Activated CD8-positive, alpha-beta memory T cell treated with anti-CD3 and anti-CD28 coated beads for 48 hours (primary cell): ENCODE data around the gene TTC28.
A peak's percentile ranks its signal among the peaks of the same experiment; 100 is the strongest.

Source experiments
- DNase-seq, 3 experiments: peaks; one replicate each; pipeline ENCODE4 v3.0.0-alpha.2; 2020; ENCODE audit warnings: low read depth in 2 of 3, low spot score in 2 of 3

Gene TTC28

GRCh38 chr22:28013611-28014010, 666.0 kb downstream of the TTC28 start:
- no peak for DNase-seq

GRCh38 chr22:28012832-28013460, 666.7 kb downstream of the TTC28 start:
- DNase-seq = no peak

DNA sequence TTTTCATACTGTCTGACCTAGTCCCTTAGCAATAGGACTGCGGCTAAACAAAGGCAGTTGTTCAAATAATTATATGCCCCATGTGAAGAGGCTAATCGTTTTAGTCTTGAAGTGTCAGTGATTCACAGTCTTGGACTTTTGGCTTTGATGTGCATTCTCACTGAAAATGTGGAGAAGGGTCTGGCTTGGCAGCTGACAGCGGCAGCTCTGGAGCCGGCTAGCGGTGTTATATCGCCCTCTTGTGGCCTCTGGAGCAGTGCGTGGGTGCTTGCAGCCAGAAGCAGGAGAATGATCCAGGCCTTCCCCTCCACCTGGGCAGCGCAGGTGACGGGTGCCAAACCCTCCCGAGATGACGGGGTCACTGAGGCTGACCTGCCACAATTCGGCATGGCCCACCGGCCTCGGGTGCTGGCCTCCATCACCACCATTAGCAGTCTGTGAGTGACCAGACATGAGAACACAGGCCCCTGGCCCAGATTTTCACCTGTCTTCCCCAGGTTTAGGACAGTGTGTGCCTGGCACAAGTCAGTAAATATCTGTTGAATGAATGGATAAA, 670.3 kb downstream of the TTC28 start:
- peak; percentile 36 to 62 (median 55) for DNase-seq

- DNase-seq = no peak
Observed at GRCh38 chr22:28008649-28009048, 671.0 kb downstream of the TTC28 start.

DNA sequence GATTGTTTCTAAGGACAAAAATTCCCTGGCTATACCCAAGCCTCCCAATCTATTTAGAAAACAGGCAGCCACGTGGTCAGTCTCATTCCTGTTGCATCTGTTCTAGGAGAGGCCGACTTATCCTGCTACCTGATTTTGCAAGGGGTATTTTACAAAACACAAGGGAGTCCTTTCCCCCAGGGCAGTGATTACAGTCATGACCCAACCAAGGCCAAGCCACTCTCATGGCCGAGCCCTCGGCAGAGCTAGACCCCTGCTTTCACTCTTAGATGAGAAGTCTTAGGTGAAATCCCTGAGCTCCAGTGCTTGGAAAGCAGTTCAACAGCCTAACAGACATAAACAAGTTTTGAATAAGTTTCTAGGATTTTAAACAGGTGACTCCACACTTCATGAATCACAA, 671.6 kb downstream of the TTC28 start:
- no peak for DNase-seq

DNA sequence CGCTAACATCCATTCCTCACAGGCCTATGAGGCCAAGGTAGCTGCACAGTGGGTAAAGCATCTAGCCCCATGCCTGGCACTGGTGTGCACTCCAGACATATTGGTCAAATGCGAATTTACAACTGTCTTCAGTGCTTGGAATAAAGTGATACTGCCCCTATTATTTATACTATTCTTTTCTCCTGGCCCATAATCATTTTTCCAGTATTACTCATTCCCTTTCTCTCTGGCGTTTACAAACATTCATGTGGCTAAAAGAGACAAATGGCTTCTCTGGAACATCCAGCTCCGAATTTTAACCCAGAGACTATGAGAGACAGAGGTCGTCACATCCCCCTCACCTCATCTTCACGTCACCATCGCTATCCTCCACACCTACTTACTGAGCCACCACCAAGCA, 673.4 kb downstream of the TTC28 start:
- DNase-seq = no peak

GRCh38 chr22:28005513-28005912, 674.1 kb downstream of the TTC28 start:
- DNase-seq = no peak

GRCh38 chr22:28004021-28004420, 675.6 kb downstream of the TTC28 start:
- no peak for DNase-seq

DNA sequence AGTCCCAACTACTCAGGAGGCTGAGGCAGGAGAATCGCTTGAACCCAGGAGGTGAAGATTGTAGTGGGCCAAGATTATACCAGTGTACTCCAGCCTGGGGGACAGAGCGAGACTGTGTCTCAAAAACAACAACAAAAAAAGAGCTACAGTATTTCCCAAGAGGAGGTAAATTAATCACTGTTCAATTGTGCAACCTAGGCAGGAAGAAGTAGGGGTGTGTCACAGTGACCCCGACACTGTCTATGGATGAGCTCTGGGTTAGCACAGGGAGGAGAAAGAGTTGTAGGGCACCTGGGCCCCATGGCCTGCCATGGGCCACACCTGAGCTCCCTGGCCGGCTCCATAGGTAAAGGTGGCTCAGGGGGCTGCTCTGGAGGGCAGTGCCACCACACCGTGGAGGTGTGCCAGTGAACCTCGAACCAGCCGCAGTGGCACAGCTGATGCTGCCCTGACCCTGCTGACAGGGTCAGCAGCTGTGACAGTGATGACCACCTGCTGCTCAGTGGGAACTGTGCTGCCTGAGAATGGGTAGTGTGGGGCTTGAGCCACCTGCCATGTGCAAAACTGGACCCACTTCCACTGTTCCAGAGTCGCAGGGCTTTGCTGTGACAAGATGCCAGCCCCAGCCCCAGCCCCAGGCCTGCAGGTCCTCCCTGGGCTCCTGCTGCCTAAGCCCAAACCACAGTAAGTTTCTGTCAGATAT, 676.6 kb downstream of the TTC28 start:
- no peak for DNase-seq

DNA sequence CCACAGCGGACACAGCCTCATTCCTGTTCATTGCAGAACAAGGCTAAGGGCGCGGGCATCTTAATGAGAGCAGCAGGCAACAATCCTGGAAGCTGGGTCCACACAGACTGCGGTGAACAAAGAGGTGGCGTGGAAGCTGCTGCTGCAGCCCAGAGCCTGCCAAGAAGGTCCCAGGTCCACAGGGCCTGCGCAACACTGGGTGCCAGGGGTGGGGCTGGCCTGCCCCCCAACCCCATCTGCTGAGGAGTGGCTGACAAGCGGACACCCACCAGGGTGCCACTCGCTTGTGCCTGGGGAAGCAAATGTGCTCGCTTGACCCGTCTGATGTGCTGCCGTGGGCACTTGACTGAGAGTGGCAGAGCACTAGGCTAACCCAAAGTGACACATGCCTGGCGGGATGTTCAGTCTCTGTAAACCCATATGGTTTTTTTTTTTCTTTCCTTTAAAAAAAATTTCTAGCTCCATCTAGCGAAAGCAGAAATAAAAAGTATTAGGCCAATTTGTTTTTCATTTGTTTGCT, 677.4 kb downstream of the TTC28 start:
- no peak for DNase-seq

GRCh38 chr22:28001171-28001835, 678.3 kb downstream of the TTC28 start:
- no peak for DNase-seq

- no peak for DNase-seq
Observed at GRCh38 chr22:28000361-28000760, 679.3 kb downstream of the TTC28 start.

GRCh38 chr22:27999876-28000275, 679.8 kb downstream of the TTC28 start:
- DNase-seq = no peak

DNA sequence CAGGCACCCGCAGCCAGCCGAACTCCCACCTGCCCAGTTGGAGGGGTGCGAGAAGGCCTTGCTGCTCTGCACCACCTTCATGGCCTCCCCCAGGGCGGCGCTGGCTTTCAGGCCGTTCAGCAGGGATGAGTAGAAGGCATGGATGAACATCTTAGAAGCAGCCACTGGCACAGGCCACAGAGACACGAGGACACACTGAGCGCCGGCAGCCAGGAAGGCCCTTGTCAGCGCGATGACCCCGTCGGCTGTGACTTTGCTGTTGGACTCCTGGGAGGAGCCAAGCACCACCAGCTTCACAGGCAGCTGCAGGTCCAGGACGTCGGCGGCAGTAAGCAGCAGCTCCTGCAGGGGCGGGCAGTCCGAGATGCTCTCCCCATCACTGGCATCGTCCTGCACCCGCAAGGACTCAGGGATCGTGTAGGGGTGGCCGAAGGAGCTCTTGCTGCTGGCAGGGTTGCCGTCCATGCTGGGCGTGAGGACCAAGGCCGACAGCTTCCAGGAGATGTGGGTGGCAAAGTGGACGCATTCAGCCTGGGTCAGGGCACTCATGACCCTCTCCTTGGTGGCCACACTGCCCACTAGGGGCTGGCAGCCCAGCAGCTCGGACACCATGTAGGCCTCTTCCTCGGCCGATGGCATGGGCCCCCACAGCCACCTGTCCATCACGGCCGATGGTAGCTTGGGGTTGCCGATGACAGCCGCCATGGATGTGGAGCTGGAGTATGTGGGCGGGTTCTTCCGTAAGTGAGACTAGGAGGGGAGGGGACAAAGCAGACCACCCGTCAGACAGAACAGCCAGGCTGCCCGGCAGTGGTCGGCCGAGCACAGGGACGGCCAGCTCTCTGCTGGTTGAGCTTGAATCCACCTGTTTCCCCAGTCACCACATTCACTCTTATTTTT, 680.9 kb downstream of the TTC28 start:
- no peak for DNase-seq

GRCh38 chr22:27997538-27997937, 682.1 kb downstream of the TTC28 start:
- no peak for DNase-seq

GRCh38 chr22:27996981-27997380, 682.7 kb downstream of the TTC28 start:
- no peak for DNase-seq

- DNase-seq = no peak
Observed at GRCh38 chr22:27996529-27996925, 683.1 kb downstream of the TTC28 start.

GRCh38 chr22:27995801-27996528, 683.7 kb downstream of the TTC28 start:
- no peak for DNase-seq

GRCh38 chr22:27994481-27995331, 684.9 kb downstream of the TTC28 start:
- no peak for DNase-seq
